Cardiac fibroblast (primary cell): ENCODE data around the gene COL8A1.

ENCODE experiments used
- DNase-seq, 2 donors: peaks; one replicate each; pipeline versions ENCODE4 v3.0.0 to v3.0.0-alpha.2; 2010; ENCODE audit warnings: low read depth in 2 of 2
- H3K4me3 ChIP-seq, 2 donors: replicated peaks in 1 of 2; 1 replicate in 1 of 2; 2 replicates in 1 of 2; pipeline ENCODE4 v1.5.1; 2011; ENCODE audit warnings: low read depth in 2 of 2, low read length in 2 of 2, mild to moderate bottlenecking in 2 of 2, moderate library complexity in 1 of 2
- CTCF ChIP-seq: IDR thresholded peaks from one replicate; pipeline ENCODE4 v1.5.1; 2011; ENCODE audit warnings: low read depth, mild to moderate bottlenecking, low read length, inconsistent platforms

Gene COL8A1

DNA sequence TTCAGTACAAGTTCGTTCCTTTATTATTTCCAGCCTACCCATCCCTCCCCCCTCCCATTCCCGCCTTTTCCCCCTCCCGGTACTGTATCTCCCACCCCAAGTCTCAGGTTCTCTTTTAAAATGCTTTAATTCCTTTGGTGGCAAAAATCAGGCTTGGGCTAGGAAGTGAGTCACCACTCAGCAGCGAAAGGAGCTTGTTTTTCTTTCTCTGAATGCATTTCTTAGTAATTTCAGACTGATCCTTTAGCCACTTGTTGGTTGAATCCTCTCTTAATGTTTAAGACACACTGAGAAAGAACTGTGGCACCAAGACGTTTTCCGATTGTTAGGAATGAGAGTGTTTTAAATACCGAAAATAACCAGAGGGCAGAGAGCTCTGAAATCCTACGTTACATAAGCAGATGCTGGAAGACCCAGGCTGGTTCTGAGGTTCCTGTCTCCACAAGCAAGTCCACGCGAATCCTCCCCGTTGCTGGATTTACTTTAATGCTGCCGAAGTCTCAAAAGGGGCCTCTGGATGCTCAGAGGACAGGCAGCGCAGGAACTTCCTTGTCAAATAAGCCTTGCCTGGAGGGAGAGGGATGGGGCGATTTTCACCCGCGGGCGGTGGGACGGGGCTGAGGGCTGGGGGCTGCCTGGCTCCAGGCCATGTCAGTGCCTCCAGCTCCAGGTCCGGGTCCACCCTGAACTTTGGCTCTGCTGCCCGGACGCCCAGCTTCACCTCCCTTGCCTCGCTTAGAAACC, 854 bp upstream of the COL8A1 start:
- DNase-seq = peak; percentile 62 to 92
- H3K4me3 ChIP-seq = peak overlapping the region; percentile 68 to 78
- no peak for TF ChIP-seq CTCF

DNA sequence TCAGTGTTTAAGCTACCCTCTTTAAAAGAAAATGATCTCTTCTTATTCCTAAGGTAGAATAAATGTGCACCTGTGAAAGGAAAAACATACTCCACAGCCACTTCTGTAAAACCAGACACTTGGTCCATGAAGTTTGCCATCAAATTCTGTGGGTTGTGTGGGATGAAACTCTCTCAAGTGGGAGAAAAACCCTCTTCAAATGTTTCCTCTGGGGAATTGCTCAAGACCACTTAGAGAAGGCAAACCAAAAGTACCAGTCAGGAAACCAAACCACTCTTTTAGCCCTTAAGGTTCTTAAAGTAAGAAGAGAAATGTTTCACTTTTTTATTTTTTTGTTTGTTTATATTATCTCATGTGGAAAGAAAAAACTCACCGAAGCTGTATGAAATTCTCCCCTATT, 1.2 kb downstream of the COL8A1 start:
- DNase-seq = peak; percentile 48 to 72
- H3K4me3 ChIP-seq = peak overlapping the region; percentile 8 to 78
- TF ChIP-seq CTCF = no peak

DNA sequence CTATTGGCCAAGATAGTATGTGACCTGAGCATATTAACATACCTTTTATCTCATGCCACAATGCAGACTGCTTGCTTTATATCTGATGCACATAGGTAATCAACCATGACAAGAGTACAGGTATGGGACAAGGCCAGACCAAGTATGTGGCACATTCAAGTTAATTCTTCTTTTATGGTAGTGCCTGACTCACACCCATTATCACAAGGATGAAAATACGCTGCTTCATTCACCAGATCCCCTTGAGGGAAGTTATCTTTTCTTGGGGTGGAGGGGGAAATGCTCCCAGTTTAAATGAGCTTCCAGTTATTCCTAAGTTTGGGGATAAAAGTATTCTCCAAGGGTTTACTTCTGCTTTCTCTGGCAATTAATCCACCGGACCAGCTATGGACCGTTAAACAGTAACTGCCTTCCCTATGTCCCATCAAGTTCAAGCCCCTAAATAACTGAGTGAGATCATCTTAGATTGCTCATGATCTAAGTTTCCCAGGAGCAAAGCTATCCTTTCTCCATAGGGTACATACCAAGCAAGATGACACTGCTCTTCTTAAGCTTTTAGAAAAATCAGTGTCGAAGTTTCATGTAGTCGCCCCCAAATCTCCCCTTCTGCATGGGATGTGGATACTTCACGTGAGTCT, 1.9 kb downstream of the COL8A1 start:
- DNase-seq = peak in 1 of 2 donors; percentile 79
- TF ChIP-seq CTCF = no peak
- peak overlapping the region in 1 of 2 donors; percentile 78 for H3K4me3 ChIP-seq

DNA sequence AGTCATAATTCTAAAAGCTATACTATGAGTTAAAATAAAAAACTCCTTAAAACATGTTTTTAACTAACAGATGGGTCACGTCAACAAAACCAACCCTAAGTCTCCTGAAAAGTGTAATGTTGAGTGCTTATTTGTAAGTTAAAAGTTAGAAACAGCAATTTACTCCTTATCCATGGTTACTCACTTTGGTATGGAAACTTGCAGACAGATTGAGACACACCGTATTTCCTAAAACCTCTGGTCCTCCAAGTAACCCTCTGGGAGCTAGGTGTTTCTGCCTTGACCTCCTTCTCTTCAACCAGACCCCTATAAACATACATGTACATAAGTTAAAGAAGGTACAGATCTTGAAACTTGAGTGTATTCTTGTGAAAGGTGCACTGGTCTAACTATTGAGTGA, 3.1 kb downstream of the COL8A1 start:
- peak overlapping the region in 1 of 2 donors; percentile 78 for H3K4me3 ChIP-seq
- DNase-seq = peak in 1 of 2 donors; percentile 51
- no peak for TF ChIP-seq CTCF

- H3K4me3 ChIP-seq = peak overlapping the region in 1 of 2 donors; percentile 78
- no peak for TF ChIP-seq CTCF
- peak in 1 of 2 donors; percentile 22 for DNase-seq
Observed at GRCh38 chr3:99641982-99642381, 3.6 kb downstream of the COL8A1 start.

DNA sequence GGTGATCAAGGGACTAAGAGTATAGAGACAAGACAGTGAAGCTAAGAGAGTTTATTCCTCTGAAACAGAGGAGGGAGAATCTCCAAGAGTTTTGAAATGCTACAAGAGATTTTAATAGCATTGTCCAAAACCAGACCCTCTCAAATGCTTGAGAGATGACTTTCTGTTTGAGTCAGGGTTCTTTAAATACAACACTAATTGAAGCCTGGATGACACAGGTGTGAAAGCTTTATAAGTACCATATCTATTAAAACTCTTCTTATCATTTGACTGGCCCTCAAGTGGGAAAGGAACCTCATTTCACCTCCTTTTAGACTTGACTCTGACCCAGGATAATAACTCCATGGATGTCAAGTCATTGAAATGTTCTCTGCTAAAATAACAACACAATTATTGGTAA, 5.6 kb downstream of the COL8A1 start:
- H3K4me3 ChIP-seq = peak overlapping the region in 1 of 2 donors; percentile 1
- DNase-seq = no peak
- TF ChIP-seq CTCF = no peak
